Fibroblast of the aortic adventitia (primary cell): Measurements from ENCODE around the gene TSTD2. TPM values are rescaled to one million over a fixed set of nuclear protein-coding genes. Genes with fewer than 3 reads are reported as not detected.
A peak's percentile ranks its signal among the peaks of the same experiment; 100 is the strongest.

ENCODE experiments used
- DNase-seq: peaks from one replicate; pipeline ENCODE4 v3.0.0-alpha.2; 2010; ENCODE audit warnings: low read depth
- H3K4me3 ChIP-seq: 2 replicates; pipeline ENCODE4 v1.5.1; 2011; ENCODE audit warnings: low read depth, mild to moderate bottlenecking, control low read depth, low read length, moderate library complexity
- total RNA-seq: library from RNA; depleted of rRNA; stranded (reverse); fragments of >200 nt; gene quantifications from 2 replicates; pipeline ENCODE4 v1.2.3, GENCODE V29; 2012; ENCODE audit warnings: low replicate concordance
- TF ChIP-seq, protein P1 (sequence below): IDR thresholded peaks from 2 replicates; pipeline ENCODE4 v1.5.1; 2011; ENCODE audit warnings: mild to moderate bottlenecking, low read length, control low read depth, inconsistent platforms; ENCODE audit not compliant: insufficient read depth

The TSTD2 gene
- total RNA-seq, 1 donor: 17.6 TPM

GRCh38 chr9:97633859-97634490, 807 bp upstream of the TSTD2 start:
- H3K4me3 ChIP-seq: peak overlapping the region; percentile 72
- TF ChIP-seq, protein P1, sequence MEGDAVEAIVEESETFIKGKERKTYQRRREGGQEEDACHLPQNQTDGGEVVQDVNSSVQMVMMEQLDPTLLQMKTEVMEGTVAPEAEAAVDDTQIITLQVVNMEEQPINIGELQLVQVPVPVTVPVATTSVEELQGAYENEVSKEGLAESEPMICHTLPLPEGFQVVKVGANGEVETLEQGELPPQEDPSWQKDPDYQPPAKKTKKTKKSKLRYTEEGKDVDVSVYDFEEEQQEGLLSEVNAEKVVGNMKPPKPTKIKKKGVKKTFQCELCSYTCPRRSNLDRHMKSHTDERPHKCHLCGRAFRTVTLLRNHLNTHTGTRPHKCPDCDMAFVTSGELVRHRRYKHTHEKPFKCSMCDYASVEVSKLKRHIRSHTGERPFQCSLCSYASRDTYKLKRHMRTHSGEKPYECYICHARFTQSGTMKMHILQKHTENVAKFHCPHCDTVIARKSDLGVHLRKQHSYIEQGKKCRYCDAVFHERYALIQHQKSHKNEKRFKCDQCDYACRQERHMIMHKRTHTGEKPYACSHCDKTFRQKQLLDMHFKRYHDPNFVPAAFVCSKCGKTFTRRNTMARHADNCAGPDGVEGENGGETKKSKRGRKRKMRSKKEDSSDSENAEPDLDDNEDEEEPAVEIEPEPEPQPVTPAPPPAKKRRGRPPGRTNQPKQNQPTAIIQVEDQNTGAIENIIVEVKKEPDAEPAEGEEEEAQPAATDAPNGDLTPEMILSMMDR: no peak
- no peak for DNase-seq

GRCh38 chr9:97632248-97632984, 752 bp downstream of the TSTD2 start:
- TF ChIP-seq, protein P1: no peak
- H3K4me3 ChIP-seq: peak overlapping the region; percentile 72
- peak; percentile 91 for DNase-seq

- no peak for DNase-seq
- no peak overlapping the region for H3K4me3 ChIP-seq
- TF ChIP-seq, protein P1: no peak
These were observed 2.6 kb downstream of the TSTD2 start for GRCh38 chr9:97630591-97630990.

DNA sequence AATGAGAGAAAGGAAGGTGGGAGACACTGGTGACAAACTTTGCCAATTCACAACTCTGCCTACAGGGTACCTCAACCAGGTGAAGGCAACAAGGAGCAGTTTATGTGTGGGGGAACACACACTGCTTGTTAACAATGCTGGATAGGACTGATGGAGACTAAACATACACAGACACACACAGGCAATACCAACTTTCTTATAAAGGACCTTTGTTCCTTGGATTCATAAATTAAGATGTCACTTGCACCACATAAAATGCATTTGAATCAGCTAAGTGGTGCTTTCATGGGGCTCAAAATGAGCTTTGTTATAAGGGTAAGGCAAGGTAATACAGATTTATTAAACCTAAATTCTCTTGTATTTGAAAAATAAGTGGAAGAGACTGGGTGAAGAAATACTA, 4.0 kb downstream of the TSTD2 start:
- TF ChIP-seq, protein P1: no peak
- no peak for DNase-seq
- H3K4me3 ChIP-seq: no peak overlapping the region

GRCh38 chr9:97628668-97629067, 4.5 kb downstream of the TSTD2 start:
- TF ChIP-seq, protein P1: no peak
- DNase-seq: no peak
- no peak overlapping the region for H3K4me3 ChIP-seq

DNA sequence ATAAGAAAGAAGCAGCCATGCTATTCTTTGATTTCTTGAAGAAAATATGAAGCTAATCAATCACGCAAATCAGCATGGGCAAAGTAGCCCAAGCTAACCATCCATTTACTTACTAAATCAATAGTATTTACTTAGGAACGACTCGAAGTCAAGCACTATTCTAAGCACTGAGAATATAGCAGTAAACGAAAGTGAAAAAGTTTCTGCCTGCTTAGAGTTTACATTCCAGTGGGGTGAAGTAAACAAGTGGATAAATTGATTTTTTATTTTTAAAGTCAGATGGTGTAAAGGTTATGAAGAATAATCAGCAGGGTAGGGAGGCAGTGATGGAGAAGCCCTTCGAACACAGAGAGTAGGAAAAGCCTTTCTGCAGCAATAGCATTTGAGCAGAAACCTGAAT, 5.5 kb downstream of the TSTD2 start:
- no peak for DNase-seq
- H3K4me3 ChIP-seq: no peak overlapping the region
- TF ChIP-seq, protein P1: no peak
